ENCODE data around the gene MPPED1. TPM values are rescaled to one million over a fixed set of nuclear protein-coding genes. Genes with fewer than 3 reads are reported as not detected.

The MPPED1 gene
- total and polyA plus RNA-seq, 4 experiments from 2014 or later, result not detected

- no peaks in the 10 kb centered on the region for H3K9me3 ChIP-seq (ENCODE audit: control insufficient read depth in 1 of 2, low read length in 2 of 2)
- no peaks in the 10 kb centered on the region for H3K27me3 ChIP-seq (ENCODE audit: insufficient read depth, low read length)
- DNase-seq, result no peak
- Mint-ChIP-seq H3K27ac (no peak overlapping the region), H3K9me3 (peaks cover 0 to 5% (median 0%) of the 10 kb centered on the region in 8 donors), H3K36me3 (no peaks in the 10 kb centered on the region), H3K4me3 (no peak overlapping the region), H3K27me3 (peaks cover 7 to 17% of the 10 kb centered on the region in 2 donors), H3K4me1 (no peaks in the 10 kb centered on the region)
- no peaks in the 10 kb centered on the region for H3K4me1 ChIP-seq (ENCODE audit: insufficient read depth, low read length)
- intact Hi-C loops (cut with micrococcal nuclease), result no loop called here
- no peaks in the 10 kb centered on the region for H3K36me3 ChIP-seq (ENCODE audit: insufficient read depth, low read length)
- no peak overlapping the region for H3K4me3 ChIP-seq (ENCODE audit: low read length in 2 of 2)
- no peak overlapping the region for H3K27ac ChIP-seq (ENCODE audit: low read depth, low read length)
- ChIA-PET POLR2A (ENCODE audit: partially characterized antibody) (no interaction called here), CTCF (ENCODE audit: partially characterized antibody) (no interaction called here)
These were observed 143.0 kb downstream of the MPPED1 start for GRCh38 chr22:43554694-43555365.

- no peaks in the 10 kb centered on the region for H3K4me1 Mint-ChIP-seq
- ChIA-PET CTCF (ENCODE audit: partially characterized antibody) (no interaction called here), POLR2A (ENCODE audit: partially characterized antibody) (no interaction called here)
- H3K27me3 Mint-ChIP-seq, result peaks cover 7 to 17% of the 10 kb centered on the region in 2 donors
- no peaks in the 10 kb centered on the region for H3K36me3 ChIP-seq (ENCODE audit: insufficient read depth, low read length)
- H3K27ac ChIP-seq (ENCODE audit: low read depth, low read length), result no peak overlapping the region
- H3K4me3 Mint-ChIP-seq, result no peak overlapping the region
- no peaks in the 10 kb centered on the region for H3K27me3 ChIP-seq (ENCODE audit: insufficient read depth, low read length)
- peaks cover 0 to 5% (median 0%) of the 10 kb centered on the region in 8 donors for H3K9me3 Mint-ChIP-seq
- no peak overlapping the region for H3K4me3 ChIP-seq (ENCODE audit: low read length in 2 of 2)
- DNase-seq, result no peak
- no peaks in the 10 kb centered on the region for H3K9me3 ChIP-seq (ENCODE audit: control insufficient read depth in 1 of 2, low read length in 2 of 2)
- no peaks in the 10 kb centered on the region for H3K36me3 Mint-ChIP-seq
- H3K27ac Mint-ChIP-seq, result no peak overlapping the region
- intact Hi-C loops (cut with micrococcal nuclease), result no loop called here
- H3K4me1 ChIP-seq (ENCODE audit: insufficient read depth, low read length), result no peaks in the 10 kb centered on the region
These were observed 144.0 kb downstream of the MPPED1 start for GRCh38 chr22:43555561-43556515.

Other genes starting within 250 kb of the MPPED1 start
- gene TTLL12, start 224.9 kb upstream of the MPPED1 start, total RNA-seq, result 10 to 100 TPM; 28.5 to 29.6 TPM
- 10 to 100 TPM; 20.8 to 28.6 TPM for gene TTLL12, start 224.9 kb upstream of the MPPED1 start, polyA plus RNA-seq
- gene SCUBE1, start 68.6 kb upstream of the MPPED1 start, total RNA-seq, result not detected
- not detected for gene SCUBE1, start 68.6 kb upstream of the MPPED1 start, polyA plus RNA-seq

Measured in CD4-positive, alpha-beta memory T cell (primary cell).